Neural crest cell (in vitro differentiated cells): ENCODE results near the gene GSK3B. TPM values are rescaled to one million over a fixed set of nuclear protein-coding genes. Genes with fewer than 3 reads are reported as not detected.

Experiments used
- DNase-seq: peaks from one replicate; pipeline ENCODE4 v3.0.0; 2021; ENCODE audit warnings: low read depth, mixed read lengths, low spot score
- H3K27ac Mint-ChIP-seq: one replicate; pipeline ENCODE4 v1.8.0; 2021; ENCODE audit warnings: mild to moderate bottlenecking, mixed read lengths; ENCODE audit not compliant: unreplicated experiment
- H3K27me3 Mint-ChIP-seq: 2 replicates; pipeline ENCODE4 v1.8.0; 2021; ENCODE audit warnings: low read depth, mild to moderate bottlenecking, mixed read lengths
- H3K36me3 Mint-ChIP-seq: 2 replicates; pipeline ENCODE4 v1.8.0; 2021; ENCODE audit warnings: low read depth, mild to moderate bottlenecking, mixed read lengths
- H3K4me1 Mint-ChIP-seq: 2 replicates; pipeline ENCODE4 v1.8.0; 2021; ENCODE audit warnings: mixed read lengths
- H3K4me3 Mint-ChIP-seq: one replicate; pipeline ENCODE4 v1.8.0; 2021; ENCODE audit warnings: mild to moderate bottlenecking, mixed read lengths
- H3K9me3 Mint-ChIP-seq: 2 replicates; pipeline ENCODE4 v1.8.0; 2021; ENCODE audit warnings: mixed read lengths
- total RNA-seq: library from RNA; stranded (reverse); gene quantifications from 2 replicates; pipeline ENCODE4 v1.2.1, GENCODE V29; 2021
- TF ChIP-seq, protein P1 (sequence below): fragments of 200-600 bp; sonication (generic); conservative IDR thresholded peaks from 2 replicates; pipeline ENCODE4 v1.5.0; 2021; ENCODE audit warnings: antibody characterized with exemption, mild to moderate bottlenecking

GSK3B gene
- total RNA-seq, 1 donor from 2014 or later, result 81.5 TPM

DNA sequence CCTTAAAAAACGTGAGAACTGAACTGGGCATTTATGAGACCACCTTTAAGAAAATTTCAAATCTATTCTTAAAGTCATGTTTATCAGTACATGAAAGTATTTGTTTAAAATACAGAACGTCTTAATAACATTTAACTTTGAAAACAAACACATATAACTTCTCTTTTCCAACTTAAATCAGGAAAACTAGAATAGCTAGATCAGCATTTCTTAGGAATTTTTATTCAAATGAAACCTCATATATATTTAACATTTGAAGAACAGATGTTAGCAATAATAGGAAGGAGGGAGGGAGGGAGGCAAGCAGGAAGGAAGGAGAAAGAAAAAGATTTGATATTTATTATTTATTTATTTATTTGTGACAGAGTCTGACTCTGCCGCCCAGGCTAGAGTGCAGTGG, 192.2 kb downstream of the GSK3B start:
- H3K36me3 Mint-ChIP-seq, result peaks cover 8% of the 10 kb centered on the region
- H3K27ac Mint-ChIP-seq, result no peak overlapping the region
- no peaks in the 10 kb centered on the region for H3K9me3 Mint-ChIP-seq
- DNase-seq, result no peak
- no peaks in the 10 kb centered on the region for H3K27me3 Mint-ChIP-seq
- TF ChIP-seq, protein P1, sequence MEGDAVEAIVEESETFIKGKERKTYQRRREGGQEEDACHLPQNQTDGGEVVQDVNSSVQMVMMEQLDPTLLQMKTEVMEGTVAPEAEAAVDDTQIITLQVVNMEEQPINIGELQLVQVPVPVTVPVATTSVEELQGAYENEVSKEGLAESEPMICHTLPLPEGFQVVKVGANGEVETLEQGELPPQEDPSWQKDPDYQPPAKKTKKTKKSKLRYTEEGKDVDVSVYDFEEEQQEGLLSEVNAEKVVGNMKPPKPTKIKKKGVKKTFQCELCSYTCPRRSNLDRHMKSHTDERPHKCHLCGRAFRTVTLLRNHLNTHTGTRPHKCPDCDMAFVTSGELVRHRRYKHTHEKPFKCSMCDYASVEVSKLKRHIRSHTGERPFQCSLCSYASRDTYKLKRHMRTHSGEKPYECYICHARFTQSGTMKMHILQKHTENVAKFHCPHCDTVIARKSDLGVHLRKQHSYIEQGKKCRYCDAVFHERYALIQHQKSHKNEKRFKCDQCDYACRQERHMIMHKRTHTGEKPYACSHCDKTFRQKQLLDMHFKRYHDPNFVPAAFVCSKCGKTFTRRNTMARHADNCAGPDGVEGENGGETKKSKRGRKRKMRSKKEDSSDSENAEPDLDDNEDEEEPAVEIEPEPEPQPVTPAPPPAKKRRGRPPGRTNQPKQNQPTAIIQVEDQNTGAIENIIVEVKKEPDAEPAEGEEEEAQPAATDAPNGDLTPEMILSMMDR, result no peak
- no peaks in the 10 kb centered on the region for H3K4me1 Mint-ChIP-seq
- no peak overlapping the region for H3K4me3 Mint-ChIP-seq

GRCh38 chr3:119901148-119901547, 193.1 kb downstream of the GSK3B start:
- no peaks in the 10 kb centered on the region for H3K27me3 Mint-ChIP-seq
- no peaks in the 10 kb centered on the region for H3K4me1 Mint-ChIP-seq
- no peak for DNase-seq
- H3K9me3 Mint-ChIP-seq, result no peaks in the 10 kb centered on the region
- no peak overlapping the region for H3K4me3 Mint-ChIP-seq
- H3K27ac Mint-ChIP-seq, result no peak overlapping the region
- TF ChIP-seq, protein P1, result no peak
- H3K36me3 Mint-ChIP-seq, result peaks cover 12% of the 10 kb centered on the region

DNA sequence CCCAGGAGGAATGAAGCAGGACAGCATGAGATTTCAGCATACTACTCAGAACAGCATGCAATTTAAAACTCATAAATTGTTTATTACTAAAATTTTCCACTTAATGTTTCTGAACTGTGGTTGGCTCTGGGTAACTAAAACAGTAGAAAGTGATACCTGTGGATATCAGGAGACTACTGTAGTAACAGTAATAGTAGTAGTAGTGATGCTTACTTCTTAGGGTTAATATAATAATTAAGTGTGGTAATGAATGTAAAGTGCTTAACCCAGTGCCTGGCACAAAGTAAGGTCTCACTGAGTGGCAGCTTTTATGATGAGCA, 195.1 kb downstream of the GSK3B start:
- Mint-ChIP-seq H3K27me3 (no peaks in the 10 kb centered on the region), H3K9me3 (no peaks in the 10 kb centered on the region), H3K4me3 (no peak overlapping the region), H3K36me3 (peaks cover 19% of the 10 kb centered on the region), H3K27ac (no peak overlapping the region), H3K4me1 (no peaks in the 10 kb centered on the region)
- TF ChIP-seq, protein P1, result no peak
- DNase-seq, result no peak

- DNase-seq, result no peak
- H3K4me1 Mint-ChIP-seq, result no peaks in the 10 kb centered on the region
- peaks cover 19% of the 10 kb centered on the region for H3K36me3 Mint-ChIP-seq
- no peaks in the 10 kb centered on the region for H3K9me3 Mint-ChIP-seq
- TF ChIP-seq, protein P1, result no peak
- no peak overlapping the region for H3K27ac Mint-ChIP-seq
- no peaks in the 10 kb centered on the region for H3K27me3 Mint-ChIP-seq
- no peak overlapping the region for H3K4me3 Mint-ChIP-seq
These were observed 195.6 kb downstream of the GSK3B start for GRCh38 chr3:119898478-119899191.

GRCh38 chr3:119894195-119894594, 200.1 kb downstream of the GSK3B start:
- Mint-ChIP-seq H3K27ac (no peak overlapping the region), H3K9me3 (no peaks in the 10 kb centered on the region), H3K4me1 (peaks cover 12% of the 10 kb centered on the region), H3K4me3 (no peak overlapping the region), H3K36me3 (peaks cover 21% of the 10 kb centered on the region), H3K27me3 (no peaks in the 10 kb centered on the region)
- no peak for DNase-seq
- TF ChIP-seq, protein P1, result no peak
